Activated CD4-positive, alpha-beta T cell treated with anti-CD3 and anti-CD28 coated beads for 36 hours (primary cell): ENCODE results near the gene NOL3. TPM values are rescaled to one million over a fixed set of nuclear protein-coding genes. Genes with fewer than 3 reads are reported as not detected.

Experiments used
- ATAC-seq: fragments of 200-7000 bp; cut with Tn5 transposase; one replicate; pipeline ENCODE4 v1.10.0; 2021; ENCODE audit warnings: mild to moderate bottlenecking, moderate library complexity
- CTCF ChIA-PET: fragments of 350-600 bp; sonication (Branson Sonifier 250); formaldehyde crosslinking; loops from one replicate; lab custom pipeline; 2021; ENCODE audit warnings: antibody characterized with exemption; lab: Charles Lee
- POLR2A ChIA-PET: fragments of 350-600 bp; sonication (Branson Sonifier 250); formaldehyde crosslinking; loops from one replicate; lab custom pipeline; 2021; ENCODE audit warnings: antibody characterized with exemption, inconsistent platforms; lab: Charles Lee
- DNase-seq: peaks from one replicate; pipeline ENCODE4 v3.0.0-alpha.2; 2020
- H3K27ac Mint-ChIP-seq: one replicate; pipeline ENCODE4 v1.8.0; 2021; ENCODE audit warnings: mixed read lengths
- H3K27me3 Mint-ChIP-seq: one replicate; pipeline ENCODE4 v1.8.0; 2021; ENCODE audit warnings: mixed read lengths
- H3K36me3 Mint-ChIP-seq: one replicate; pipeline ENCODE4 v1.8.0; 2021; ENCODE audit warnings: low read depth, mixed read lengths
- H3K4me1 Mint-ChIP-seq: one replicate; pipeline ENCODE4 v1.8.0; 2021; ENCODE audit warnings: mixed read lengths
- H3K4me3 Mint-ChIP-seq: one replicate; pipeline ENCODE4 v1.8.0; 2021; ENCODE audit warnings: mild to moderate bottlenecking, moderate library complexity, mixed read lengths
- H3K9me3 Mint-ChIP-seq: one replicate; pipeline ENCODE4 v1.8.0; 2021; ENCODE audit warnings: low read depth, mixed read lengths
- intact Hi-C, 2 experiments: fragments of 100-400 bp; cut with DNase I in 1 of 2; cut with micrococcal nuclease in 1 of 2; formaldehyde crosslinking; loops; one replicate each; pipeline versions ENCODE4 v1.14.2 to v1.15.1; 2022 to 2024; cut with DNase I, micrococcal nuclease
- total RNA-seq, 2 experiments: library from RNA; stranded (reverse); gene quantifications; one replicate each; pipeline ENCODE4 v1.2.3, GENCODE V29; 2021

Gene NOL3
- total RNA-seq, 2 experiments from 2014 or later = 15.5 to 17.5 TPM

- Mint-ChIP-seq H3K4me3 (no peak overlapping the region), H3K9me3 (no peaks in the 10 kb centered on the region), H3K4me1 (peaks cover 36% of the 10 kb centered on the region), H3K36me3 (peaks cover 7% of the 10 kb centered on the region), H3K27ac (no peak overlapping the region), H3K27me3 (peaks cover 41% of the 10 kb centered on the region)
- ChIA-PET CTCF (interaction anchor here (0.7 to 4.5 kb wide), 13 partner anchors 8 to 213 kb away, joined by 3 to 39 read pairs (median 4); partner anchors contain the start of gene TMEM208), POLR2A (interaction anchor here (0.7 to 1.2 kb wide), 3 partner anchors 10 to 19 kb away, joined by 3 to 4 read pairs (median 3); no protein-coding TSS in a partner anchor)
- intact Hi-C loops = loop anchor here in 1 of 2 experiments (5.0 kb wide), 1 partner anchor 499 kb away; the partner anchor contains the start of genes ACD and PARD6A
- ATAC-seq (peak; percentile 11), DNase-seq (peak; percentile 78)
These were observed 7.0 kb upstream of the NOL3 start for GRCh38 chr16:67163164-67163998.

- intact Hi-C loops = loop anchor here in 1 of 2 experiments (1.0 to 5.0 kb wide), 2 partner anchors 10 to 498 kb away; partner anchors contain the start of genes ACD and PARD6A
- H3K36me3 Mint-ChIP-seq = peaks cover 7% of the 10 kb centered on the region
- no peak overlapping the region for H3K27ac Mint-ChIP-seq
- POLR2A ChIA-PET = interaction anchor here (1.2 kb wide), 1 partner anchor 9 kb away, joined by 4 read pairs; no protein-coding TSS in a partner anchor
- DNase-seq (no peak), ATAC-seq (no peak)
- peaks cover 48% of the 10 kb centered on the region for H3K27me3 Mint-ChIP-seq
- H3K4me3 Mint-ChIP-seq = no peak overlapping the region
- H3K9me3 Mint-ChIP-seq = no peaks in the 10 kb centered on the region
- H3K4me1 Mint-ChIP-seq = peaks cover 29% of the 10 kb centered on the region
- CTCF ChIA-PET = interaction anchor here (0.7 to 4.5 kb wide), 9 partner anchors 9 to 179 kb away, joined by 3 to 39 read pairs (median 5); partner anchors contain the start of gene TMEM208
These were observed 6.3 kb upstream of the NOL3 start for GRCh38 chr16:67163999-67164558.

- ChIA-PET CTCF (interaction anchor here (1.7 to 4.5 kb wide), 2 partner anchors 9 to 11 kb away, joined by 10 to 39 read pairs; no protein-coding TSS in a partner anchor), POLR2A (no interaction called here)
- Mint-ChIP-seq H3K27ac (no peak within 1 kb of the TSS), H3K27me3 (peaks cover 51% of the 10 kb centered on the region), H3K4me1 (peaks cover 29% of the 10 kb centered on the region), H3K36me3 (peaks cover 7% of the 10 kb centered on the region), H3K4me3 (no peak within 1 kb of the TSS), H3K9me3 (no peaks in the 10 kb centered on the region)
- intact Hi-C loops = loop anchor here in 1 of 2 experiments (1.0 to 5.0 kb wide), 2 partner anchors 10 to 498 kb away; partner anchors contain the start of genes ACD and PARD6A
- DNase-seq = peak; percentile 48
- ATAC-seq = no peak
These were observed 5.7 kb upstream of the NOL3 start, which contains the start of gene HSF4 for GRCh38 chr16:67164599-67165061. Gene HSF4 (plus strand): TSS chr16:67164745. CDS start chr16:67164812, 67 bp downstream.

GRCh38 chr16:67165121-67166078 is 4.9 kb upstream of the NOL3 start:
- H3K9me3 Mint-ChIP-seq = no peaks in the 10 kb centered on the region
- intact Hi-C loops = no loop called here
- ATAC-seq (no peak), DNase-seq (peak; percentile 39)
- CTCF ChIA-PET = interaction anchor here (1.0 to 1.7 kb wide), 2 partner anchors 8 to 10 kb away, joined by 6 to 10 read pairs; no protein-coding TSS in a partner anchor
- peaks cover 51% of the 10 kb centered on the region for H3K27me3 Mint-ChIP-seq
- H3K4me3 Mint-ChIP-seq = no peak overlapping the region
- H3K4me1 Mint-ChIP-seq = peaks cover 35% of the 10 kb centered on the region
- no peak overlapping the region for H3K27ac Mint-ChIP-seq
- POLR2A ChIA-PET = interaction anchor here (0.6 kb wide), 2 partner anchors 232 to 319 kb away, joined by 3 read pairs; no protein-coding TSS in a partner anchor
- peaks cover 7% of the 10 kb centered on the region for H3K36me3 Mint-ChIP-seq

GRCh38 chr16:67166110-67166547 is 4.2 kb upstream of the NOL3 start:
- DNase-seq (no peak), ATAC-seq (no peak)
- intact Hi-C loops = no loop called here
- Mint-ChIP-seq H3K27ac (no peak overlapping the region), H3K4me3 (no peak overlapping the region), H3K4me1 (peaks cover 36% of the 10 kb centered on the region), H3K27me3 (peaks cover 56% of the 10 kb centered on the region), H3K9me3 (no peaks in the 10 kb centered on the region), H3K36me3 (peaks cover 8% of the 10 kb centered on the region)
- POLR2A ChIA-PET = interaction anchor here (0.6 kb wide), 1 partner anchor 318 kb away, joined by 3 read pairs; no protein-coding TSS in a partner anchor
- CTCF ChIA-PET = interaction anchor here (1.0 to 1.5 kb wide), 2 partner anchors 9 to 214 kb away, joined by 4 to 6 read pairs; no protein-coding TSS in a partner anchor

GRCh38 chr16:67166598-67167168 is 3.7 kb upstream of the NOL3 start:
- H3K36me3 Mint-ChIP-seq = peaks cover 6% of the 10 kb centered on the region
- peaks cover 36% of the 10 kb centered on the region for H3K4me1 Mint-ChIP-seq
- intact Hi-C loops = no loop called here
- ChIA-PET POLR2A (no interaction called here), CTCF (interaction anchor here (0.5 to 3.3 kb wide), 4 partner anchors 9 to 214 kb away, joined by 3 to 15 read pairs (median 5); partner anchors contain the start of gene B3GNT9)
- H3K27ac Mint-ChIP-seq = no peak overlapping the region
- DNase-seq (peak; percentile 41), ATAC-seq (no peak)
- peaks cover 59% of the 10 kb centered on the region for H3K27me3 Mint-ChIP-seq
- H3K4me3 Mint-ChIP-seq = no peak overlapping the region
- H3K9me3 Mint-ChIP-seq = no peaks in the 10 kb centered on the region

- Mint-ChIP-seq H3K27me3 (peaks cover 60% of the 10 kb centered on the region), H3K4me3 (no peak overlapping the region)
These were observed 2.8 kb upstream of the NOL3 start for GRCh38 chr16:67167588-67167987.

GRCh38 chr16:67169011-67169451 is 1.3 kb upstream of the NOL3 start:
- Mint-ChIP-seq H3K27ac (no peak overlapping the region), H3K4me1 (peaks cover 39% of the 10 kb centered on the region), H3K36me3 (peaks cover 4% of the 10 kb centered on the region), H3K4me3 (no peak overlapping the region), H3K27me3 (peaks cover 70% of the 10 kb centered on the region), H3K9me3 (no peaks in the 10 kb centered on the region)
- DNase-seq = no peak
- POLR2A ChIA-PET = interaction anchor here (1.5 kb wide), 1 partner anchor 9 kb away, joined by 5 read pairs; the partner anchor contains the start of genes FBXL8 and TRADD
- no peak for ATAC-seq
- intact Hi-C loops = no loop called here
- CTCF ChIA-PET = interaction anchor here (0.5 to 3.3 kb wide), 9 partner anchors 9 to 1185 kb away, joined by 3 to 15 read pairs (median 3); partner anchors contain the start of gene PHAF1

More at GRCh38 chr16:67167588-67167987, 2.8 kb upstream of the NOL3 start:
- DNase-seq (no peak), ATAC-seq (no peak)
- ChIA-PET CTCF (interaction anchor here (0.5 to 3.3 kb wide), 6 partner anchors 10 to 215 kb away, joined by 3 to 15 read pairs (median 4); partner anchors contain the start of gene B3GNT9), POLR2A (interaction anchor here (0.6 kb wide), 1 partner anchor 156 kb away, joined by 3 read pairs; no protein-coding TSS in a partner anchor)
- H3K36me3 Mint-ChIP-seq = peaks cover 4% of the 10 kb centered on the region
- intact Hi-C loops = no loop called here
- no peak overlapping the region for H3K27ac Mint-ChIP-seq
- no peaks in the 10 kb centered on the region for H3K9me3 Mint-ChIP-seq
- H3K4me1 Mint-ChIP-seq = peaks cover 28% of the 10 kb centered on the region

GRCh38 chr16:67169642-67170167 is 633 bp upstream of the NOL3 start:
- ChIA-PET CTCF (interaction anchor here (0.7 to 3.3 kb wide), 7 partner anchors 9 to 191 kb away, joined by 3 to 15 read pairs (median 5); partner anchors contain the start of gene TMEM208), POLR2A (interaction anchor here (1.5 kb wide), 1 partner anchor 9 kb away, joined by 5 read pairs; the partner anchor contains the start of genes FBXL8 and TRADD)
- Mint-ChIP-seq H3K27ac (peak overlapping the region; percentile 74), H3K36me3 (peaks cover 4% of the 10 kb centered on the region), H3K4me1 (peaks cover 38% of the 10 kb centered on the region), H3K9me3 (no peaks in the 10 kb centered on the region), H3K4me3 (peak overlapping the region; percentile 70), H3K27me3 (peaks cover 67% of the 10 kb centered on the region)
- no peak for ATAC-seq
- intact Hi-C loops = loop anchor here in 1 of 2 experiments (1.0 kb wide), 1 partner anchor 10 kb away; the partner anchor contains the start of genes FBXL8 and TRADD
- DNase-seq = peak; percentile 71
